ENCODE results near the gene PCDHB15. TPM values are rescaled to one million over a fixed set of nuclear protein-coding genes. Genes with fewer than 3 reads are reported as not detected.
"Not testable (repeated sequence)": the region's sequence is repeated elsewhere in the genome, so short reads cannot be mapped to it uniquely, and the experiment has no call there.

Gene PCDHB15
- total RNA-seq, 2 donors from 2014 or later: 3.7 to 9.8 TPM

DNA sequence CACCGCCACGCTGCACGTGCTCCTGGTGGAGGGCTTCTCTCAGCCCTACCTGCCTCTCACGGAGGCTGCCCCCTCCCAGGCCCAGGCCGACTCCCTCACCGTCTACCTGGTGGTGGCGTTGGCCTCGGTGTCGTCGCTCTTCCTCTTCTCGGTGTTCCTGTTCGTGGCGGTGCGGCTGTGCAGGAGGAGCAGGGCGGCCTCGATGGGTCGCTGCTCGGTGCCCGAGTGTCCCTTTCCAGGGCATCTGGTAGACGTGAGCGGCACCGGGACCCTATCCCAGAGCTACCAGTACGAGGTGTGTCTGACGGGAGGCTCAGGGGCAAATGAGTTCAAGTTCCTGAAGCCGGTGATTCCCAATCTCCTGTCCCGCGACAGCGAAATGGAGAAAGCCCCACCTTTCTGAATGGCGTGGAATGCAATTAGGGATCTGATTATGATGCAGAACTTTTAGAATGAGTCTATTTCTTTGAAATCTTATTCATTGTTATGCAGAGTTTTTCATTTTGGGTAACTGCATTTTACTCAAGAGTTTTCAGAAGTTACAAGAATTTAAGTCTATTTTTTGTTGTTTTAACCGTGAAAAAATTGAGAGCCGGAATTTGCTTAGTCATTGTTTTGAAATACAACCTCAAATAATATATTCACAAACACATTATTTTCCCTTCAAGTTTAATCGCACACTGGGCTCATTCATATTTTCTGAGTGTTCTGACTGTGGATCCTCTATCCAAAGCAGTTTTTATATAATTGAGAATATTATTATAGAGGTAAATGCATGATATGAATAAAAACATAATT, 8.5 kb upstream of the PCDHB15 start:
- H3K9me3 Mint-ChIP-seq: peaks cover 40% of the 10 kb centered on the region
- no peaks in the 10 kb centered on the region for H3K27me3 ChIP-seq (ENCODE audit: control insufficient read depth, insufficient read depth, low read length, poor library complexity, severe bottlenecking)
- H3K4me1 Mint-ChIP-seq: no peaks in the 10 kb centered on the region

DNA sequence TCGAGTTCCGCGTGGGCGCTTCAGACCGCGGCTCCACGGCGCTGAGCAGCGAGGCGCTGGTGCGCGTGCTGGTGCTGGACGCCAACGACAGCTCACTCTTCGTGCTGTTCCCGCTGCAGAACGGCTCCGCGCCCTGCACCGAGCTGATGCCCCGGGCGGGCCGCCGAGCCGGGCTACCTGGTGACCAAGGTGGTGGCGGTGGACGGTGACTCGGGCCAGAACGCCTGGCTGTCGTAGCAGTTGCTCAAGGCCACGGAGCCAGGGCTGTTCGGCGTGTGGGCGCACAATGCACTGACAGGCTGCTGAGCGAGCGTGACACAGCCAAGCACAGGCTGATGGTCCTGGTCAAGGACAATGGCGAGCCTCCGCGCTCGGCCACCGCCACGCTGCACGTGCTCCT, 3.7 kb upstream of the PCDHB15 start:
- H3K27me3 ChIP-seq (ENCODE audit: control insufficient read depth, insufficient read depth, low read length, poor library complexity, severe bottlenecking): no peaks in the 10 kb centered on the region
- DNase-seq: no peak
- Mint-ChIP-seq H3K27me3 (ENCODE audit: insufficient read depth) (peaks cover 9% of the 10 kb centered on the region), H3K4me3 (no peak overlapping the region), H3K4me1 (no peaks in the 10 kb centered on the region), H3K9me3 (peaks cover 41% of the 10 kb centered on the region), H3K36me3 (ENCODE audit: low read depth) (peaks cover 20% of the 10 kb centered on the region), H3K27ac (no peak overlapping the region)
- no peaks in the 10 kb centered on the region for H3K4me1 ChIP-seq (ENCODE audit: control insufficient read depth, insufficient read depth, low read length)
- no peak overlapping the region for H3K4me3 ChIP-seq (ENCODE audit: low read length)
- H3K9ac ChIP-seq (ENCODE audit: extremely low read depth, low read length, poor library complexity, severe bottlenecking): no peak overlapping the region
- H3K9me3 ChIP-seq (ENCODE audit: control insufficient read depth, low read length): peaks cover 64% of the 10 kb centered on the region
- H3K27ac ChIP-seq (ENCODE audit: low read depth, low read length): no peak overlapping the region
- H3K36me3 ChIP-seq (ENCODE audit: control insufficient read depth, insufficient read depth, low read length): no peaks in the 10 kb centered on the region
- TF ChIP-seq, protein P1, sequence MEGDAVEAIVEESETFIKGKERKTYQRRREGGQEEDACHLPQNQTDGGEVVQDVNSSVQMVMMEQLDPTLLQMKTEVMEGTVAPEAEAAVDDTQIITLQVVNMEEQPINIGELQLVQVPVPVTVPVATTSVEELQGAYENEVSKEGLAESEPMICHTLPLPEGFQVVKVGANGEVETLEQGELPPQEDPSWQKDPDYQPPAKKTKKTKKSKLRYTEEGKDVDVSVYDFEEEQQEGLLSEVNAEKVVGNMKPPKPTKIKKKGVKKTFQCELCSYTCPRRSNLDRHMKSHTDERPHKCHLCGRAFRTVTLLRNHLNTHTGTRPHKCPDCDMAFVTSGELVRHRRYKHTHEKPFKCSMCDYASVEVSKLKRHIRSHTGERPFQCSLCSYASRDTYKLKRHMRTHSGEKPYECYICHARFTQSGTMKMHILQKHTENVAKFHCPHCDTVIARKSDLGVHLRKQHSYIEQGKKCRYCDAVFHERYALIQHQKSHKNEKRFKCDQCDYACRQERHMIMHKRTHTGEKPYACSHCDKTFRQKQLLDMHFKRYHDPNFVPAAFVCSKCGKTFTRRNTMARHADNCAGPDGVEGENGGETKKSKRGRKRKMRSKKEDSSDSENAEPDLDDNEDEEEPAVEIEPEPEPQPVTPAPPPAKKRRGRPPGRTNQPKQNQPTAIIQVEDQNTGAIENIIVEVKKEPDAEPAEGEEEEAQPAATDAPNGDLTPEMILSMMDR (conservative IDR thresholded peaks at IDR 0.05): no peak
- WGBS, 2 experiments (ENCODE audit: insufficient coverage in 1 of 2, insufficient read length in 1 of 2): 94 to 96% methylated on average over 30 to 43 of the region's 43 CpGs

More for the DNA sequence above, 8.5 kb upstream of the PCDHB15 start:
- Histone ChIP-seq H3K27ac (ENCODE audit: low read depth, low read length) (no peak overlapping the region), H3K4me3 (ENCODE audit: low read length) (no peak overlapping the region), H3K4me1 (ENCODE audit: control insufficient read depth, insufficient read depth, low read length) (no peaks in the 10 kb centered on the region), H3K9me3 (ENCODE audit: control insufficient read depth, low read length) (peaks cover 40% of the 10 kb centered on the region), H3K9ac (ENCODE audit: extremely low read depth, low read length, poor library complexity, severe bottlenecking) (no peak overlapping the region), H3K36me3 (ENCODE audit: control insufficient read depth, insufficient read depth, low read length) (no peaks in the 10 kb centered on the region)
- Mint-ChIP-seq H3K36me3 (ENCODE audit: low read depth) (peaks cover 18% of the 10 kb centered on the region), H3K27ac (no peak overlapping the region), H3K4me3 (no peak overlapping the region), H3K27me3 (ENCODE audit: insufficient read depth) (peaks cover 15% of the 10 kb centered on the region)
- 95 to 96% methylated on average over 10 to 32 of the region's 32 CpGs for WGBS, 2 experiments (ENCODE audit: insufficient coverage in 1 of 2, insufficient read length in 1 of 2)
- no peak for DNase-seq
- TF ChIP-seq, protein P1 (conservative IDR thresholded peaks at IDR 0.05): no peak

DNA sequence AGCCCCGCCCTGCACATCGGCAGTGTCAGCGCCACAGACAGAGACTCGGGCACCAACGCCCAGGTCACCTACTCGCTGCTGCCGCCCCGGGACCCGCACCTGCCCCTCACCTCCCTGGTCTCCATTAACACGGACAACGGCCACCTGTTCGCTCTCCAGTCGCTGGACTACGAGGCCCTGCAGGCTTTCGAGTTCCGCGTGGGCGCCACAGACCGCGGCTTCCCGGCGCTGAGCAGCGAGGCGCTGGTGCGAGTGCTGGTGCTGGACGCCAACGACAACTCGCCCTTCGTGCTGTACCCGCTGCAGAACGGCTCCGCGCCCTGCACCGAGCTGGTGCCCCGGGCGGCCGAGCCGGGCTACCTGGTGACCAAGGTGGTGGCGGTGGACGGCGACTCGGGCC, 1.8 kb downstream of the PCDHB15 start:
- not testable (repeated sequence) for H3K27ac Mint-ChIP-seq; DNase-seq; H3K27me3 ChIP-seq (ENCODE audit: control insufficient read depth, insufficient read depth, low read length, poor library complexity, severe bottlenecking); H3K27ac ChIP-seq (ENCODE audit: low read depth, low read length); H3K9ac ChIP-seq (ENCODE audit: extremely low read depth, low read length, poor library complexity, severe bottlenecking); H3K4me3 Mint-ChIP-seq; H3K27me3 Mint-ChIP-seq (ENCODE audit: insufficient read depth); H3K4me1 ChIP-seq (ENCODE audit: control insufficient read depth, insufficient read depth, low read length); H3K4me1 Mint-ChIP-seq; H3K4me3 ChIP-seq (ENCODE audit: low read length); H3K36me3 ChIP-seq (ENCODE audit: control insufficient read depth, insufficient read depth, low read length)
- WGBS, 2 experiments (ENCODE audit: insufficient coverage in 1 of 2, insufficient read length in 1 of 2): 89% methylated on average over 22 of the region's 42 CpGs; no CpG with 5 or more reads in 1 of the 2 experiments
- peaks cover 70% of the 10 kb centered on the region for H3K9me3 ChIP-seq (ENCODE audit: control insufficient read depth, low read length)
- Mint-ChIP-seq H3K9me3 (peaks cover 64% of the 10 kb centered on the region), H3K36me3 (ENCODE audit: low read depth) (peaks cover 53% of the 10 kb centered on the region)

DNA sequence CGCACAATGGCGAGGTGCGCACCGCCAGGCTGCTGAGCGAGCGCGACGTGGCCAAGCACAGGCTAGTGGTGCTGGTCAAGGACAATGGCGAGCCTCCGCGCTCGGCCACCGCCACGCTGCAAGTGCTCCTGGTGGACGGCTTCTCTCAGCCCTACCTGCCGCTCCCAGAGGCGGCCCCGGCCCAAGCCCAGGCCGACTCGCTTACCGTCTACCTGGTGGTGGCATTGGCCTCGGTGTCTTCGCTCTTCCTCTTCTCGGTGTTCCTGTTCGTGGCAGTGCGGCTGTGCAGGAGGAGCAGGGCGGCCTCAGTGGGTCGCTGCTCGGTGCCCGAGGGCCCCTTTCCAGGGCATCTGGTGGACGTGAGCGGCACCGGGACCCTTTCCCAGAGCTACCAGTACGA, 2.2 kb downstream of the PCDHB15 start:
- Mint-ChIP-seq H3K9me3 (peaks cover 61% of the 10 kb centered on the region), H3K36me3 (ENCODE audit: low read depth) (peaks cover 53% of the 10 kb centered on the region)
- H3K4me3 Mint-ChIP-seq; H3K4me1 Mint-ChIP-seq; H3K4me3 ChIP-seq (ENCODE audit: low read length); H3K27me3 Mint-ChIP-seq (ENCODE audit: insufficient read depth); H3K9ac ChIP-seq (ENCODE audit: extremely low read depth, low read length, poor library complexity, severe bottlenecking); H3K27ac ChIP-seq (ENCODE audit: low read depth, low read length); DNase-seq; H3K36me3 ChIP-seq (ENCODE audit: control insufficient read depth, insufficient read depth, low read length); H3K27ac Mint-ChIP-seq; H3K4me1 ChIP-seq (ENCODE audit: control insufficient read depth, insufficient read depth, low read length); H3K27me3 ChIP-seq (ENCODE audit: control insufficient read depth, insufficient read depth, low read length, poor library complexity, severe bottlenecking): not testable (repeated sequence)
- peaks cover 68% of the 10 kb centered on the region for H3K9me3 ChIP-seq (ENCODE audit: control insufficient read depth, low read length)
- 92 to 95% methylated on average over 7 to 34 of the region's 34 CpGs for WGBS, 2 experiments (ENCODE audit: insufficient coverage in 1 of 2, insufficient read length in 1 of 2)

Measured in endodermal cell (in vitro differentiated cells).